ENCODE data around the gene HS6ST3. TPM values are rescaled to one million over a fixed set of nuclear protein-coding genes. Genes with fewer than 3 reads are reported as not detected.

The HS6ST3 gene
- total and polyA plus RNA-seq, 2 of the 13 experiments (the other 11 are each of a cell fraction or from before 2014, with no cell fraction given) = not detected

DNA sequence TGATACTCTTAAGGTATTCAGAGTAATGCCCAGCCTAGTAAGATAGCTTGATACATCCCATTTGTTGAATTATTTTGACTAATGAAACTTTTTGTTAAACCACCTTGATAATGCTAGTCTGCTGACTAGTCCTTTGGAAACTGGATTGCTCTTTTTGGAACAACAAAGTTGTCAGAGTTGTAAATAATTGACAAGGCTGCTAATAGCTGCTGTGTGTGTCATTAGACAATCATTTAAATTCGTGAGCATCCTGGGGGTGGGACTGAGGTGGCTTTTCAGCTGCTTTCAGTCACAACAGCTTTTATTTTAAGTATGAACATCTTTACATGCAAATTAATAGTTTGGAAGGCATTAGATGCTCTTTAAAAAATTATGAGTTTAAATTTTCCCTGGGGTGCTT is 153.5 kb downstream of the HS6ST3 start:
- H3K4me3 ChIP-seq (replicated peaks in 1 of 3; ENCODE audit: insufficient read depth in 1 of 3, low read depth in 2 of 3, low read length in 3 of 3) = no peak overlapping the region
- no peaks in the 10 kb centered on the region; a peak in 1 of 5 replicates for H3K27me3 ChIP-seq (ENCODE audit: control insufficient read depth in 1 of 2, insufficient read depth in 2 of 2, low read length in 2 of 2)
- no peaks in the 10 kb centered on the region for H3K79me2 ChIP-seq (ENCODE audit: insufficient read depth, low read length)
- in situ Hi-C loops (cut with HindIII; ENCODE audit: extremely low pct_ligation_motif_present, low pct_unique_long_range_greater_than_20kb) (no loop called here), intact Hi-C loops (cut with micrococcal nuclease; ENCODE audit: unreplicated experiment) (no loop called here)
- H2AFZ ChIP-seq (ENCODE audit: low read length) = no peak overlapping the region
- CTCF ChIA-PET (ENCODE audit: low intra/inter-chr PET ratio, low total read pairs) = no interaction called here
- H4K20me1 ChIP-seq (ENCODE audit: insufficient read depth, low read length) = no peaks in the 10 kb centered on the region
- POLR2A ChIA-PET = no interaction called here
- no peaks in the 10 kb centered on the region for H3K4me1 ChIP-seq (ENCODE audit: insufficient read depth, low read length)
- no peak overlapping the region for H3K27ac ChIP-seq (ENCODE audit: extremely low read length, insufficient read depth, low read length)
- BruUV-seq (replicated peaks) = no TSS peak
- no peaks in the 10 kb centered on the region for H3K36me3 ChIP-seq (replicated peaks in 1 of 2; ENCODE audit: control insufficient read depth in 1 of 2, insufficient read depth in 2 of 2, low read length in 2 of 2)
- no peak overlapping the region for H3K9ac ChIP-seq (ENCODE audit: insufficient read depth, low read depth, low read length)
- H3K9me3 ChIP-seq (ENCODE audit: low read length) = no peaks in the 10 kb centered on the region
- 0% methylated on average over 1 of the region's 1 CpG for WGBS (ENCODE audit: low lambda C conversion rate)
- no peak overlapping the region for H3K4me2 ChIP-seq (ENCODE audit: low read depth, low read length)
- FAIRE-seq = no peak
- no peak for ATAC-seq
- TF ChIP-seq, protein P1, sequence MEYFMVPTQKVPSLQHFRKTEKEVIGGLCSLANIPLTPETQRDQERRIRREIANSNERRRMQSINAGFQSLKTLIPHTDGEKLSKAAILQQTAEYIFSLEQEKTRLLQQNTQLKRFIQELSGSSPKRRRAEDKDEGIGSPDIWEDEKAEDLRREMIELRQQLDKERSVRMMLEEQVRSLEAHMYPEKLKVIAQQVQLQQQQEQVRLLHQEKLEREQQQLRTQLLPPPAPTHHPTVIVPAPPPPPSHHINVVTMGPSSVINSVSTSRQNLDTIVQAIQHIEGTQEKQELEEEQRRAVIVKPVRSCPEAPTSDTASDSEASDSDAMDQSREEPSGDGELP (IDR thresholded peaks at IDR 0.05; ENCODE audit: borderline replicate concordance, low read depth) = no peak
- TF ChIP-seq, protein P2, sequence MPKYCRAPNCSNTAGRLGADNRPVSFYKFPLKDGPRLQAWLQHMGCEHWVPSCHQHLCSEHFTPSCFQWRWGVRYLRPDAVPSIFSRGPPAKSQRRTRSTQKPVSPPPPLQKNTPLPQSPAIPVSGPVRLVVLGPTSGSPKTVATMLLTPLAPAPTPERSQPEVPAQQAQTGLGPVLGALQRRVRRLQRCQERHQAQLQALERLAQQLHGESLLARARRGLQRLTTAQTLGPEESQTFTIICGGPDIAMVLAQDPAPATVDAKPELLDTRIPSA (CRISPR knock-in tag; IDR thresholded peaks at IDR 0.05; ENCODE audit: borderline replicate concordance) = no peak
- TF ChIP-seq MED1 (CRISPR knock-in tag; IDR thresholded peaks at IDR 0.05) (no peak), HNRNPH1 (optimal IDR thresholded peaks at IDR 0.05; ENCODE audit: low read depth, low read length) (no peak), PTBP1 (IDR thresholded peaks at IDR 0.05; ENCODE audit: low read depth, low read length, poor library complexity, severe bottlenecking) (no peak), SATB2 (CRISPR knock-in tag; IDR thresholded peaks at IDR 0.05) (no peak), NCOA1 (CRISPR knock-in tag; IDR thresholded peaks at IDR 0.05) (no peak), CC2D1A (CRISPR knock-in tag; IDR thresholded peaks at IDR 0.05) (no peak), MZF1 (CRISPR knock-in tag; IDR thresholded peaks at IDR 0.05; ENCODE audit: borderline replicate concordance) (no peak), MAFK (conservative IDR thresholded peaks at IDR 0.05 in 1 of 2, IDR thresholded peaks at IDR 0.05 in 1 of 2; ENCODE audit: low read length in 2 of 2) (no peak), ZFP90 (CRISPR knock-in tag; IDR thresholded peaks at IDR 0.05; ENCODE audit: borderline replicate concordance) (no peak), SRY (CRISPR knock-in tag; IDR thresholded peaks at IDR 0.05) (no peak), IKZF4 (CRISPR knock-in tag; IDR thresholded peaks at IDR 0.05; ENCODE audit: borderline replicate concordance, low read depth, not compliant biosample characterization) (no peak)
- TF ChIP-seq, protein P3, sequence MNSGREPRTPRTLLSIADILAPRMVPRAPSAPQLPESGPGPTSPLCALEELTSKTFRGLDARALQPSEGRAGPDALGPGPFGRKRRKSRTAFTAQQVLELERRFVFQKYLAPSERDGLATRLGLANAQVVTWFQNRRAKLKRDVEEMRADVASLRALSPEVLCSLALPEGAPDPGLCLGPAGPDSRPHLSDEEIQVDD (CRISPR knock-in tag; IDR thresholded peaks at IDR 0.05; ENCODE audit: borderline replicate concordance) = no peak
- TF ChIP-seq, protein P4, sequence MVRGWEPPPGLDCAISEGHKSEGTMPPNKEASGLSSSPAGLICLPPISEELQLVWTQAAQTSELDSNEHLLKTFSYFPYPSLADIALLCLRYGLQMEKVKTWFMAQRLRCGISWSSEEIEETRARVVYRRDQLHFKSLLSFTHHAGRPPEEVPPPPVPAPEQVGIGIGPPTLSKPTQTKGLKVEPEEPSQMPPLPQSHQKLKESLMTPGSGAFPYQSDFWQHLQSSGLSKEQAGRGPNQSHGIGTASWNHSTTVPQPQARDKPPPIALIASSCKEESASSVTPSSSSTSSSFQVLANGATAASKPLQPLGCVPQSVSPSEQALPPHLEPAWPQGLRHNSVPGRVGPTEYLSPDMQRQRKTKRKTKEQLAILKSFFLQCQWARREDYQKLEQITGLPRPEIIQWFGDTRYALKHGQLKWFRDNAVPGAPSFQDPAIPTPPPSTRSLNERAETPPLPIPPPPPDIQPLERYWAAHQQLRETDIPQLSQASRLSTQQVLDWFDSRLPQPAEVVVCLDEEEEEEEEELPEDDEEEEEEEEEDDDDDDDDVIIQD (CRISPR knock-in tag; IDR thresholded peaks at IDR 0.05; ENCODE audit: low read depth) = no peak
- DNase-seq (ENCODE audit: low spot score) = no peak
